GM18951 (cell line): Measurements from ENCODE around the gene TLE2.

Experiments used
- POLR2A ChIP-seq: IDR thresholded peaks from 4 replicates; pipeline ENCODE4 v1.6.1; 2011; ENCODE audit warnings: mild to moderate bottlenecking; ENCODE audit not compliant: insufficient read length, insufficient read depth; ENCODE audit errors: extremely low read depth
- in situ Hi-C: fragments of 300-500 bp; cut with MboI; formaldehyde crosslinking; loops from one replicate; pipeline ENCODE4 v1.12.0; 2022; ENCODE audit warnings: low sequenced_read_pairs, mixed read lengths, inconsistent platforms; ENCODE audit not compliant: unreplicated experiment

TLE2 gene

DNA sequence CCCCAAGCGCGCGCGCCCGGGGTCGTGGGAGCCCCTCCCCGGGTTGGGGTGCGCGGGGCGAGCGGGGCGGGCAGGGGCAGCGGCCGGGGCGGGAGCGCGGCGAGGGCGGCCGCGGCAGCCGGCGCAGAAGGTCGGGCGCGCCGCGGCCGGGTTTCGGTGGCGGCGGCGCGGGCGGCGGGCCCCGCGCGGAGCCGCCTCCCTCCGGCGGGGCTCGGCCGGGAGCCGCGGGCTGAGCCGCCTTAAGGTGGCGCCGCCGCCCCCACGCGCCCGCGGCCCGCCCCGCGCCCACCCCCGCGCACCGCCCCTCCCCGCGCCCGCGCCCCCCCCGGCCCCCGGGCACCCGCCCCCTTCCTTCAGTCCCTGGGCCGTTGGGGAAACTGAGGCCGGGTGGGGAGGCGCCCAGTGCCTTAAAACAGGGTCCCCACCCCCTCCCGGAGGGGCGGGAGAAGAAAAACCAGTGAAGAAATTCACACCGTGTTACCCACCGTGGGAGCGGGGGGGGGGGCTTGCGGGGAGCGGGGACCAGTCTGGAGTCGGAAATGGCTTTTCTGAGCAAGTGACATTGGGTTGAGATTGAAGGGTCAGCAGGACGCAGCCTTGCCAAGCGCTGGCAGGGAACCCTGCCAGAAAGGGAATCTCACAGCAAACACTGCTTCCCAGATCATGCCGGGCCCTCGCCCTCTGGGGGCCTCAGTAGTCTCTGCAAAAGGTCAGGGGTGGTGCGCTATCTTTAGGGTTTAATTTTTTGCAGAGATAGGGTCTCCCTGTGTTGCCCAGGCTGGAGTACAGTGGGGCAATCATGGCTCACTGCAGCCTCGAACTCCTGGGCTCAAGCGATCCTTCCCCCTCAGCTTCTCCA is at the start of gene TLE2:
TLE2 (minus strand) TSS at position 216 of the 859 bp plus-strand sequence. CDS start 376 bp downstream, outside the sequence.
- in situ Hi-C loops: no loop called here
- no peak for TF ChIP-seq POLR2A

DNA sequence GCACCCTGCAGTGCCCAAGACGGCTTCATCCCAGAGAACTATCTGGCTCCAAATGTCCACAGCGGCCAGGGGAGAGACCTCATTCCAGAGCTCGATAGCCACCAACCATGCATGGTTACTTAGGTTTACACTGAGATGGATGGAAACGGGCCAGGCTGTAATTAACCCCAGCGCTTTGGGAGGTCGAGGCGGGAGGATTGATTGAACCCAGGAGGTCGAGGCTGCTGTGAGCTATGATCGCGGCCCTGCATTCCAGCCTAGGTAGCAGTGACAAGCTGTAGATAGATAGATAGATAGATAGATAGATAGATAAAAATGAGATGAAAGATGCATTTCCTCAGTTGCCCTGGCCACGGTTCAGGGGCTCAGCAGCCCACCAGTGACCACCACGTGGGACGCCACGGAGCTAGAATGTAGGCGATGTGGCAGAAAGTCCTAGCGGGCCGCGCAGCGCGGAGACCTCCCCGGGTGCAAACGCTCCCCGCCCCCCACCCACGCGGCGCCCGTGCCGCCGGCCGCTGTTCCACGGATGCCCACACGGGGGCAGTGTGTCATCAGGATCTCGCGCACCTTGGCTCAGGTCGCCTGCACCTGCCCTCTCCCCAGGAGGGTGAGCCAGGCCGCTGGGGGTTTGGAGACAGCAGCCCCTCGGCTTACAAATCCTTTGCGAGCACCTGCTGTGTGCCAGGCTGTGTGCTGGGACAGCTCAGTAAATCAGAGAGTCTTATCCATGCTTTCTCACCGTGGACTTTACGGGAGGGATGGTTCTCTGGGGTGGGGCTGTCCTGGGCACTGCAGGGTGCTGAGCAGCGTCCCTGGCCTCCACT is 46.7 kb upstream of the TLE2 start:
- TF ChIP-seq POLR2A: no peak
- in situ Hi-C loops: no loop called here

DNA sequence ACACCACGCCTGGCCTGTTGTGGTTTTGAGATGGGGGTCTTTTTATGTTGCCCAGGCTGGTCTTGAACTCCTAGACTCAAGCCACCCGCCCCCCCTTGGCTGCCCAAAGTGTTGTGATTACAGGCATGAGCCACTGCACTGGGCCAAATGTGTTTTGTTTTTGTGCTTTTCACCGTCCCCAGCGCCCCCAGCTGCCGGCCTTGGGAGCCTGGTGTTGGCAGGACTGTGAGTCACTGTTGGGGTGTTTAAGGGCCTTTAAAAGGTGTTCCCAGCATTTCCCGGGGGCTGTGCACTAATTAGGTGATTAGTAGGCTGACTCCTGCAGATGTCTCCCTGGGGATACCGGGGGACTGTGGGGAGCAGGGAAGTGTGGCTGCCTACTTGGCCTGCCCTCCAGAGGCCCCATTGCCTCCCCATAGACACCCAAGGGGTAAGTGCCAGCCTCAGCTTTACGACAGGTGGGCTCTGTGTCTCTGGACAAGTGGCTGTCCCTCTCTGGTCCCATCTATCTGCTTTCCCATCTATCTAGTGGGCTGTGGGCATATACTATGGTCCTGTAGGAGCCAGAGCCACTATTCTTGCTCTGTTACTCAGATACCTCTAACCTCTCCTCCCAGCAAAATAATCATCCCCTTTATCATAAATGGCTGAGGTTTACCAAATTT is 45.0 kb upstream of the TLE2 start:
- TF ChIP-seq POLR2A: no peak
- in situ Hi-C loops: no loop called here

DNA sequence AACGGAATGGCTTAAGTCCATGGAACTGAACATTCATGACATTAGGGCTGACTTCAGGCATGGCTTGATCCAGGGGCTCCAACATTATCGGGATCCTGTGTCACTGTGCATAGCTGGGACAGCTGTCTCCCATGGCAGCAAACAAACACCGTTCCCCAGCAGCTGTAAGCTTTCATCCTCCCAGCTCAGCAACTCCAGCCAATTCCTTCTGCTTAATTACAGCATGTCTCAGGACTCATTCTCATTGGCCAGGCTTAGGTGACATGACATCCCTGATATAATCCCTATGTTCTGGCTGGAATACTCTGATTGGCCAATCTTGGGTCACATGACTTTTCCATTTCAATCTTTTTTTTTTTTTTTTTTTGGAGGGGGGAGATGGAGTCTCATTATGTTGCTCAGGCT is 44.1 kb upstream of the TLE2 start:
- in situ Hi-C loops: no loop called here
- TF ChIP-seq POLR2A: no peak

DNA sequence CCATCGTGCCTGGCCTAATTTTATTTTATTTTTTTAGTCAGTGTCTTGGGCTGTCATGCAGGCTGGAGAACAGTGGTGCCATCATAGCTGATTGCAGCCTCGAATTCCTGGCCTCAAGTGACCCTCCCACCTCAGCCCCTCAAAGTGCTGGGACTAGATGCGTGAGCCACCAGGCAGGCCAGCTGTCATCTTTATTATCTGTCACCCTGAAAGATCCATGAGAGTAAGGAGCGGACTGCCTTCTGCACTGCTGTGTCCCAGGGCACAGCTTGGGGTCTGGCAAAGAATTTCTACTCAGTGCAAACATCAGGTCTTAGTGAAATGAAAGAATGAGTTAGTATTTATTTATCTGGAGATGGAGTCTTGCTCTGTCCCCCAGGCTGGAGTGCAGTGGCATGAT is 42.7 kb upstream of the TLE2 start:
- in situ Hi-C loops: no loop called here
- TF ChIP-seq POLR2A: no peak

DNA sequence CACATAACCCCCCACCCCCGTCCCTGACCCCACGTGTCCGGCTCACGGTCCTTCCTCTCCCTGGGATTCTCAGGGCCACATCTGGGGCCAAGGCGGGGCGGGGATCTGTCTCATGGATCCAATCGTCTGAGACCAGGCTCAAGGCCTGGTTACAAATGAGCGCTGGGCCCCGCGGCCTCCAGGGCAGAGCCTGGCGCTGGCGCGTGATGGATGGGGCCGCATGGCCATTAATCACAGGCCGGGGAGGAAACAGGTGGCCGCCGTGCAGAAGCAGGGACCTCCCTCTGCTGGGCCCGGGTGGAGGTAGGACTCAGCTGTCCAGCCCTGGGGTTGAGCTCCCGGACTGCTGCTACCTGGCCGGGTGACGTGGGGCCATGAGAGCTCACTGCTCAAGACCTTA is 39.0 kb upstream of the TLE2 start:
- in situ Hi-C loops: no loop called here
- no peak for TF ChIP-seq POLR2A

DNA sequence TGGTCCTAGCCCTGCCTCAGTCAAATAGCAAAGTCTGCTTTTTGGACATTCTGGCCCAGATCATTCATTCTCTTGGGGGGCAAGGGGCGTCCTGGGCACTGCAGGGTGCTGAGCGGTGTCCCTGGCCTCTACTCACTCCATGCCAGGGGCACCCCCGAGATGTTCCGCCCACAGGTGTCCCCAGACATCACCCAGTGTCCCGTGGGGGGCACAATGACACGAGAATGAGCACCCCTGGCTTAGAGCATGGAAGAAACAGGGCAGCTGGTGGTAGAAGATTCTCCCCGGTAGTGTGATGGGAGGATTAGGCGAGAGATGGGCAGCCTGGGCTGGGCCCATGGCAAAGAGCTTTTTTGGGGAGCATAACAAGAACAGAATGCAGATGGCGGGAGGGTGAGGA is 38.5 kb upstream of the TLE2 start:
- no peak for TF ChIP-seq POLR2A
- in situ Hi-C loops: no loop called here

DNA sequence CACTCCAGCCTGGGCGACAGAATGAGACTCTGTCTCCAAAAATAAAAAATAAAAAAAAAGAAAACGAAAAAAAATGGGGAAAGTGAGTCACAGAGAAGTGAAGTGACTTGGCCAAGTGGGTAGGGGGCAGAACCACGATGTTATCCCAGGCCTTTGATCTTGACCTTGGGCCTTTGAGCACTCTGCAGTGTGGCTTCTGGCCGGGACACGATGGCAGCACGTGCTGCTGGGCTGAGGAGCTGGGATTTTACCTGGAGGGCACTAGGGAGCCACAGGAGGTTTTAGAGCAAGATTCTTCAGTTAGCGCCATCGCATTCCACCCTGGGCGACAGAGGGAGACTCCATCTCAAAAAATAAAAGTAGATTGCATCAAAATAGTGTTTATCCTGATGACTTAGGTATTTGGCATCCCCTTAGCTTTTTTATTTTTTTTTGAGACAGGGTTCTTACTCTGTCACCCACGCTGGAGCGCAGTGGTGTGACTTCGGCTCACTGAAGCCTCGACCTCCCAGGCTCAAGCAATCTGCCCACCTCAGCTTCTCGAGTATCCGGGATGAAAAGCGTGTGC is 37.5 kb upstream of the TLE2 start:
- in situ Hi-C loops: no loop called here
- no peak for TF ChIP-seq POLR2A

DNA sequence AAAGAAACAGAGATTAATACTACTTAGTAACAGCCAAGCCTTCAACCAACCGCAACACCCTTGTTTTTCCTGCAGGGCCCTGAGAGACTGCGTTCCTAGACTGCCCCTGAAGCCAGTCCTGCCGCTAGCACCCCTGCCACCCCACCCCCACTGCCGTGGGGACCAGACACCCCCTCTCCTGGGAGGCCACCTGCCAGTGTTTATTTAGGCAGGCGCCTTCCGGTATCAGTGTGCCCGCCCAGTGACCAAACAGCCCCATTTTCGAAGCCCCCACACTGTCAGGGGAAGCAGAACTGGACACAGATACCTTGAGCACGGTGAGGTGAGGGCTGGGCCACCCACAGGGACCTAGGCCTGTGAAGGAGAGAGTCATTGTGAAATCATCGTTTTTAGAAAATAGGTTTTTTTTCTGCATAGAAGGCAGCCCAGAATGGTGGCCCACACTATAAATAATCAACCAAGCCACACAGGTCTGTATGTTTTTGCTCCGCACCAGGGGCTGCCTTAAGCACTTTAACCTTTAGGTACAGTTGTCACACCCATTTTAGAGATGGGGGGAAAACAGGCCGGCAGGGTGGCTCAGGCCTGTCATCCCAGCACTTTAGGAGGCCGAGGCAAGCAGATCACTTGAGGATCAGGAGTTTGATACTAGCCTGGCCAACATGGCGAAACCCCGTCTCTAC is 36.7 kb upstream of the TLE2 start:
- peak; percentile 41 for TF ChIP-seq POLR2A
- in situ Hi-C loops: no loop called here

DNA sequence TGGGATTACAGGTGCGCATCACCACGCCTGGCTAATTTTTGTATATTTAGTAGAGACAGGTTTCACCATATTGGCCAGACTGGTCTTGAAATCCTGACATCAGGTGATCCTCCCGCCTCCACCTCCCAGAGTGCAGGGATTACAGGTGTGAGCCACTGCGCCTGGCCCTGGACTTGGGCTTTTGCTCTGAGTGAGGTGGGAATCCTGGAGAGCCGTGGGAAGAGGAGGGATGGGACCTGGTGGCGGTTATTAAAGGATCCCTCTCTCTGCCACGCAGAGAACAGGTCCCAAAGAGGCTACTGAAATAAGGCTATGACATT is 34.9 kb upstream of the TLE2 start:
- TF ChIP-seq POLR2A: no peak
- in situ Hi-C loops: no loop called here

DNA sequence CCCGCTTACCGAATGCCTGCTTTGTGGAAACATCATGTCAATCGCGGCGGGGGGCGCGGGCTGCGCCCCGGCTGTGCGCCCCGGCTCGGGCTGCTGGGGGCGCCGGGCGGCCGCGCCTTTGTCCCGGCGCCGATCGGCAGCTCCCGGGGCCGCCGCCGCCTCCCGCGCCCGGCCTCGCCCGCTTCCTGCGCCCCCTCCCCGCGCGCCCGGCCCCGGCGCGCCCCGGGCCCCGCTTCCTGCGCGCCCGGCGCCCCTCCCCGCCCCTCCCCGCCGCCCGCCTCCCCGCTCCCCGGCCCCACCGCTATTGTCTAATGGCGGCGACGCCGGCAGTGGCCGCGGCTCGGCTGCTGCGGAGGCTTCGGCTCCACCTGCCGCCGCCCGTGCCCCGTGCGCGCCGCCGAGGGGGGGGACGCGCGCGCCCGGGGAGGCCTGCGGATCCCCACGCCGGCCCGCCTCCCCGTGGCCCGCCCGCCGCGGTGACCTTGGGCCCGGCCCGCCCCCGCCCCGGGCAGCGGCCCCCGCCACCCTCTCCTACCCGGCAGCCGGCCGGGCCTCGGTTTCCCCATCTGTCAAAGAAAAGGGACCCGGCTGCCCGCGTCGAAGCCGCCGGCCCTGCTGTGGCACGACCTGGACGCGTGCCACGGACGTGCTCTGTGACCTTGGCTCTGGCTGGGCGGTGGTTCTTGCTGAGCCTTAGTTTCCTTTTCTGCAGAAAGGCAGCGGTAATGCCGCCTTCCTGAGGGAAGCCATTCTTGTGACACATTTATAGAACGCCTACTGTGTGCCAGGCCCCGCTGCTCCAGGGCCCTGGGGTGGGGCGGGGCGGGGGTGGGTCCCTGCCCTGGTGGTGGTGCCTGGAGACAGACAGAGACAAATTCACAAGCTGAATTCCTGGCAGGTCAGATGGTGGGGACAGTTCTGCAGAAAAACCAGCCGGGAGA is 33.4 kb upstream of the TLE2 start, which contains the start of gene TLE5:
TLE5 (minus strand) TSS at position 331 of the 941 bp plus-strand sequence; CDS start at position 36, 295 bp downstream.
- in situ Hi-C loops: no loop called here
- TF ChIP-seq POLR2A: peak; percentile 69
